Measurements from ENCODE around the gene BBS4.
"Not testable (repeated sequence)": the region's sequence is repeated elsewhere in the genome, so short reads cannot be mapped to it uniquely, and the experiment has no call there.

DNA sequence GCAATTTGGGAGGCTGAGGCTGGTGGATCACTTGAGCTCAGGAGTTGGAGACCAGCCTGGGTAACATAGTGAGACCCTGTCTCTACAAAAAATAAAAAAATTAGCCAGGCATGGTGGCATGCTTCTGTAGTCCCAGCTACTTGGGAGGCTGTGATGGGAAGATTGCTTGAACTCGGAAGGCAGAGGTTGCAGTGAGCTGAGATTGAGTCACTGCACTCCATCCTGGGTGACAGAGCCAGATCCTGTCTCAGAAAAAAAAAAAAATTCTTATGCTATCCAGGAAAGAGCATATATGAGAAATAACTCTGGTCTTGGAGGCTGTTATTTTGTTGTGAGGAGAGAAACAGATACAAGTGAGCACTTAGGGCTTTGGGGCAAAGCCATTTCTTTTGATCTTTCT lies 42.2 kb downstream of the BBS4 start:
- TF ChIP-seq, protein P1, sequence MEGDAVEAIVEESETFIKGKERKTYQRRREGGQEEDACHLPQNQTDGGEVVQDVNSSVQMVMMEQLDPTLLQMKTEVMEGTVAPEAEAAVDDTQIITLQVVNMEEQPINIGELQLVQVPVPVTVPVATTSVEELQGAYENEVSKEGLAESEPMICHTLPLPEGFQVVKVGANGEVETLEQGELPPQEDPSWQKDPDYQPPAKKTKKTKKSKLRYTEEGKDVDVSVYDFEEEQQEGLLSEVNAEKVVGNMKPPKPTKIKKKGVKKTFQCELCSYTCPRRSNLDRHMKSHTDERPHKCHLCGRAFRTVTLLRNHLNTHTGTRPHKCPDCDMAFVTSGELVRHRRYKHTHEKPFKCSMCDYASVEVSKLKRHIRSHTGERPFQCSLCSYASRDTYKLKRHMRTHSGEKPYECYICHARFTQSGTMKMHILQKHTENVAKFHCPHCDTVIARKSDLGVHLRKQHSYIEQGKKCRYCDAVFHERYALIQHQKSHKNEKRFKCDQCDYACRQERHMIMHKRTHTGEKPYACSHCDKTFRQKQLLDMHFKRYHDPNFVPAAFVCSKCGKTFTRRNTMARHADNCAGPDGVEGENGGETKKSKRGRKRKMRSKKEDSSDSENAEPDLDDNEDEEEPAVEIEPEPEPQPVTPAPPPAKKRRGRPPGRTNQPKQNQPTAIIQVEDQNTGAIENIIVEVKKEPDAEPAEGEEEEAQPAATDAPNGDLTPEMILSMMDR (IDR thresholded peaks at IDR 0.05), result not testable (repeated sequence)
- not testable (repeated sequence) for TF ChIP-seq EP300, POLR2A (IDR thresholded peaks at IDR 0.05)
